Left ventricle myocardium superior (tissue), 1 donor: Measurements from ENCODE around the gene TSC2. TPM values are rescaled to one million over a fixed set of nuclear protein-coding genes. Genes with fewer than 3 reads are reported as not detected.
"Not testable (repeated sequence)": the region's sequence is repeated elsewhere in the genome, so short reads cannot be mapped to it uniquely, and the experiment has no call there.

Source experiments
- ATAC-seq: fragments of 200-7000 bp; cut with Tn5 transposase; one replicate; pipeline ENCODE4 v1.9.1; 2020; ENCODE audit warnings: mild to moderate bottlenecking, moderate library complexity
- DNase-seq: peaks from one replicate; pipeline ENCODE4 v3.0.0-alpha.2; 2020
- intact Hi-C: fragments of 100-400 bp; cut with micrococcal nuclease; formaldehyde crosslinking; loops from one replicate; pipeline ENCODE4 v1.11.0; 2022
- total RNA-seq: library from RNA; stranded (reverse); fragmentation: NEBNext Ultra II Directional; extraction: Animal tissue kit (Norgen Biotek cat#: 25700); gene quantifications from one replicate; pipeline ENCODE4 v1.2.1, GENCODE V29; 2021
- donor health status: DM: no; HTN: yes; CAD: no; lungs with severe emphysema.

The TSC2 gene
- total RNA-seq, 1 donor from 2014 or later, result 83.0 TPM

DNA sequence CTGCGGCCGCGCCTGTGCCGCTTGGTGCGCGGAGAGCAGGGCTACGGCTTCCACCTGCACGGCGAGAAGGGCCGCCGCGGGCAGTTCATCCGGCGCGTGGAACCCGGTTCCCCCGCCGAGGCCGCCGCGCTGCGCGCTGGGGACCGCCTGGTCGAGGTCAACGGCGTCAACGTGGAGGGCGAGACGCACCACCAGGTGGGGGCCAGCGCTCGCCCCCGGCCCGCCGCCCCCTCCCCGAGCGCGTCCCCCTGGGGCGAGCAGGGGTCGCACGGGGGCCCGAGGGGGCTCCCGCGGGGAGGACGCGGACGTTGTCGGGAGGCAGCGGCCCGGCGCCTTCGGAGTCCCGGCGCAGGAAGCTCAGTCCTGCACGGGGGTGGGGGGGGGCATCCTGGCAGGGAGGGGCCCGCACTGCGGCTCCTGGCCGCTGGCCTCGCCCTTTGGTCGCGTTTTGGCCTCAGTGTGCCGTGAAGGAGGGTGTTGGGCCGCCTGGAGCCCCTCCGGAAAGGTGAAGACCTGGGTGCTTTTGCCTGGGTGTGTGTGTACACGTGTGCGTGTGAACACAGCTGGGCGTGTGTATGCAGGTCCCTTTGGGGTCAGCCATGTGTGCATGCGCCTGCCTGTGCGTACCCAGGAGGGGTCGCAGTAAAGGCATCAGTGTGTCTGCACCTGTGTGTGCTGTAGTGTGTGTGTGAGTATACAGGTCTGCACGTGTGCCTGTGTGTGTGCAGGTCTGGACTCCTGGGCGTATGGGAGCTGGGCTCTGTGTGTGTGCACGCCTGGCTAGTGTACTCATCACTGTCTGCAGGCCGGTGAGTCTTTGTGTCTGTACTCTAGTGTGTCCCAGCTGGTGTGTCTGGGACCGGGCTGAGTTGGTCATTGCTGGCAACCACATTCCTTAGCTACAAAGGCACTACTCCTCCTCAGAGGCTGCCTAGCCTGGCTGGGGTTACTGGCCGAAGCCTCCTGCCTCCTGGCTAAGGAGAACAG, 20.5 kb upstream of the TSC2 start:
- ATAC-seq (no peak), DNase-seq (peak; percentile 50)
- intact Hi-C loops, result no loop called here

DNA sequence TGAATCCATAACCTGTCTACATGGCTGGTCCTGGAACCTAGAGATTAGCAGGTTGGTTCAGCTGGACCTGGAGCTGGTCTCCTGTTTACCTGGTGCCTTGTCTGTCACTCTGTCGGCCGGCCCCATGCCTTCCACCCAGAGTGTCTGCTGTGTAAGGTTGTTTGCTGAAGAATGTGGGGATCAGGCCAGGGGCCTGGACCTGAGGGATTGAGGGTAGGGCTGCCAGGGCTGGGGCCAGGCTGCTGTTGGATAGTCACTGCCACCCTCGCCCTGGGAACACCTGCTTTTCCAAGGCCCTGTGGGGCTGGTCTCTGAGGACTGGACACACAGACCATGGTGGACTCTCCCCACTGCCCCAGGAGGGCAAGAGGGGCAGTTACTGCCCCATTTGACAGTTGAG, 19.6 kb upstream of the TSC2 start:
- intact Hi-C loops, result no loop called here
- DNase-seq (no peak), ATAC-seq (no peak)

DNA sequence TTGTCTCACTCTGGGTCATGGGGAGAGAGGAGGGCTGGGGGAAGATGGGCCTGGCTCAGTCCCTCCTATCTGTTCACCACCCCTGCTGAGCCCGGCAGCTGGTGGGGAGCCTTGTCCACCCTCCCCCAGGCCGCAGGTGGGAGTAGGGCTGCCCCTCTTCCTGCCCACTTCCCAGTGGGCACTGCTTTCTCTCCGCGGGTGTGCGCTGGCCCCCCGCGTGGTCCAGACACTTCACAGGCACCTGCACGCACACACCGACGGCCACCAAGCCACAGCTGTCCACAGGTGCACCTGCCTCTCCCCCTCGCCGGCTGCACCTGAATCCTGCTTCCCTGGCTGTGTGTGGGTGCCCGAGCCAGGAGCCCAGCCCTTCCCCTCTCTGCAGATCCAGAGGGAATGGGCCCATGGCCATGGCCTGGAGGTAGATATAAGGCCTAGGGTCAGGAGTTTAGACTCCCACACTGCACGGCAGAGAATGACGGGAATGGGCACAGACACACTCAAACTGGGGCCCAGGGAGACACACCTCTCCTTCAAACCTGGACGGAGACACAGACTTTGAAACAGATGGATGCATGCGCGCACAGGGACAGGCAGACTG, 19.1 kb upstream of the TSC2 start:
- DNase-seq (no peak), ATAC-seq (no peak)
- intact Hi-C loops, result no loop called here

GRCh38 chr16:2029350-2029749, 18.4 kb upstream of the TSC2 start:
- ATAC-seq, result no peak
- intact Hi-C loops, result no loop called here
- no peak for DNase-seq

DNA sequence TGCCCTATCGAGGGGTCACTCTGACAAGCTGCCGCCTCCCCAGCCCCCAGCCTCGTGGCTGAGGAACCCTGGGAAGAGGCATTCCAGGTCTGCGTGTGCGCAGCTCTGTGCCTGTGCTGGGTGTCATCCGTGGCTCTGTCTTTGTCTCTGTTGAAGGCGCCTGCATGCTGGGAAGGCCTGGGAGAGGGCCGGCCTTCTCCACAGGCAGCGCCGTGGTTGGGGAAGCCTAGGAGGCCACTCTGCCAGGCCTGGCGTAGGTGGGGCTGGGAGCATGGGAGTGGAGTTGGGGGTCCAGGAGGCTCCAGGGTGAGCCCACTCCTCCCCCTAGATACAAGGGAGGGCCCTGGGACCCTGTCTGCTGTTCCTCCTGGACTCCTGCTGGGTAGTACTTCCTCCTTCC, 17.7 kb upstream of the TSC2 start:
- no peak for DNase-seq
- intact Hi-C loops, result no loop called here

GRCh38 chr16:2031081-2031577, 16.7 kb upstream of the TSC2 start:
- intact Hi-C loops, result no loop called here
- ATAC-seq (peak; percentile 11), DNase-seq (peak; percentile 68)

More for the DNA sequence above, 17.7 kb upstream of the TSC2 start:
- no peak for ATAC-seq

- peak; percentile 49 for ATAC-seq
- intact Hi-C loops, result no loop called here
- peak; percentile 61 for DNase-seq
These were observed 15.3 kb upstream of the TSC2 start for GRCh38 chr16:2032285-2033056.

- ATAC-seq (peak; percentile 55), DNase-seq (peak; percentile 77)
- intact Hi-C loops, result no loop called here
These were observed 14.5 kb upstream of the TSC2 start for GRCh38 chr16:2033057-2033908.

DNA sequence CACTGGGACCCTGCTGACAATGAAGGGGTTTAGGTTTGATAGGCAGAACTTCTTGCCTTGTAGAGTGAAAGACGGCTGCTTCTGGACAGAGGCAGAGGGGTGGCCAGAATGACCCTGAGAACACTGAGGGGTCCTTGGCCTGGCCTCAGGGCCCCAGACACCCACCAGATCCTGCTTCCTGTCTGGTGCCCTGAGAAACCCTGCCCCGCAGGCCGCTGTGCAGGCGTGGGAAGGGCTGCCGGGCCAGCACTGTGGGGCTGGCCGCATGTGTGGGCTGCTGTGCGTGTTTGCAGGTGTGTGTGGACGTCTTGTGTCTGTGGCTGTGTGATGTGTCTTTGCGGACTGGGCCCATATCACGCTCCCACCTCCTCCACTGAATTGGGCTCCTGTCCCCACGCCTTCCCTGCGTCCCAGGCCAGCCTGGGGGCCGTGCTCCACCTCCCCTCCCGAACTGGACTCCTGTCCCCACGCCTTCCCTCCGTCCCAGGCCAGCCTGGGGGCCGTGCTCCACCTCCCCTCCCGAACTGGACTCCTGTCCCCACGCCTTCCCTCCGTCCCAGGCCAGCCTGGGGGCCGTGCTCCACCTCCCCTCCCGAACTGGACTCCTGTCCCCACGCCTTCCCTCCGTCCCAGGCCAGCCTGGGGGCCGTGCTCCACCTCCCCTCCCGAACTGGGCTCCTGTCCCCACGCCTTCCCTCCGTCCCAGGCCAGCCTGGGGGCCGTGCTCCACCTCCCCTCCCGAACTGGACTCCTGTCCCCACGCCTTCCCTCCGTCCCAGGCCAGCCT, 13.7 kb upstream of the TSC2 start:
- intact Hi-C loops, ATAC-seq: not testable (repeated sequence)
- peak; percentile 52 for DNase-seq

DNA sequence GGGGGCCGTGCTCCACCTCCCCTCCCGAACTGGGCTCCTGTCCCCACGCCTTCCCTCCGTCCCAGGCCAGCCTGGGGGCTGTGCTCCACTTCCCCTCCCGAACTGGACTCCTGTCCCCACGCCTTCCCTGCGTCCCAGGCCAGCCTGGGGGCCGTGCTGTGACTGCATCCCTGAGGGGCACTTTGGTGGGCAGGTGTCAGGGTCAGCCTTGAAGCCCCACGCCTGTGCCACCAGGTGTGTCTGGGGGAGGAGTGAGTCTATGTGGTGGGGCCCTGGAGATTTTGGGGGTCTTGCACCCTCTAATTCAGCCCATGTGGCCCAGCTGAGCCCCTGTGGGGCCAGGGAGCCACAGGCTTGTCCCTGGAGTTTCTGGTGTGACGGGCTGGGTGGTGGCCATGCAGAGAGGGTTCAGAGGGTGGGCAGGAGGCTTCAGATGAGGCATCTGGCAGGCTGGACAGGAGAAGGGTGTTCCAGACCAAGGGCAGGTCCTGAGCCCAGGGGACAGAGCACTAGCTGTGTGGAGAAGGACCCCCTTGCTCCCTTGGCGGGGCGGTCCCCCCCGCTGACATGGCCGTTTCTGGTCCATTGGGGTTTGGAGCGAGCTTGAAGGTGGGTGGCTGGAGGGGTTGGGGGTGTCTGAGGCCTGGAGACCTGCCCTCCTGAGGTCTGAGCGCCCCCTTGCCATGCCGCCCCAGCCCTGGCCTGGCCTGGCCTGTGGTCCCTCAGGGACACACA, 12.9 kb upstream of the TSC2 start:
- peak; percentile 57 for DNase-seq
- intact Hi-C loops, result no loop called here
- ATAC-seq, result no peak

GRCh38 chr16:2035431-2036199, 12.2 kb upstream of the TSC2 start:
- intact Hi-C loops, result no loop called here
- ATAC-seq (peak; percentile 2), DNase-seq (peak; percentile 83)

DNA sequence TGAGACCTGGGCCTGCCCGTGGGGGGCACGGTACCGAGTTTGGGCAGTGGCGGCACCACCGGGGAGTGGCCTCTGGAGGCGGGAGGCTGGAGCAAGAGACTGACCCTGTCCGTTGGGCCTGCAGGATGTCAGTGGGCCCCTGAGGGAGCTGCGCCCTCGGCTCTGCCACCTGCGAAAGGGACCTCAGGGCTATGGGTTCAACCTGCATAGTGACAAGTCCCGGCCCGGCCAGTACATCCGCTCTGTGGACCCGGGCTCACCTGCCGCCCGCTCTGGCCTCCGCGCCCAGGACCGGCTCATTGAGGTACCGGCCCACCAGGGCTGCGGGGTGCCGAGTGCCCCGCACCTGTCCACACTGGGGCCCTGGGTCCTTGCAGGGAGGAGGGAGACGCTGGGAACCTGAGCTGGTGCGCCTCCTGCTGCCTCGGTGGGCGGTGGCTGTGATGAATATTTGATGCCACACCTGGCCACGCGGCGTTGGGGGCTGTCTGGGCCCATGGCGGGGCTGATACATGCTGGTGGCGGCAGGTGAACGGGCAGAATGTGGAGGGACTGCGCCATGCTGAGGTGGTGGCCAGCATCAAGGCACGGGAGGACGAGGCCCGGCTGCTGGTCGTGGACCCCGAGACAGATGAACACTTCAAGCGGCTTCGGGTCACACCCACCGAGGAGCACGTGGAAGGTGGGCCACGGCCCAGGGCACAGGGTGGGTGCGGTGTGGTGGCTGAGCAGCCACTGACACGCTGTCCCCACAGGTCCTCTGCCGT, 11.4 kb upstream of the TSC2 start:
- ATAC-seq (no peak), DNase-seq (no peak)
- intact Hi-C loops, result no loop called here

DNA sequence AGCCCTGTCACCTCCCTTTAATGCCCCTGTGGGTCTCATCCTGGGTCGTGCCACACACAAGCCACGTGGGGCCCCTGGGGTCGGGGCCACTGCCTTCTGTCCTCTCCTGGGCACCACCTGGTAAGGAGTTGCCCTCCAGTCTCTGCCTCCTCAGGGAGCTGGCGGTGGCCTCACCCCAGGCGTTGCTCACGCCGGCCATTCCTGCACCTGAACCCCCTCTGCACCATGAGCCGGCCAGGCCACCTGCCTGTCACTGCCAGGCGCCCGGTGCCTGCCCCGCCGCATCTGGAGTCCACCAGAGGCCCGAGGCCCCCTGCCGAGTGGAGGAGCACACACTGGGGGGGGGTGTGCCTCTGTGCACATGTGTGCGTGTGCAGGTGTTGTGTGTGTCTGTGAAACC, 10.7 kb upstream of the TSC2 start:
- ATAC-seq, result no peak
- intact Hi-C loops, result no loop called here
- DNase-seq, result no peak

DNA sequence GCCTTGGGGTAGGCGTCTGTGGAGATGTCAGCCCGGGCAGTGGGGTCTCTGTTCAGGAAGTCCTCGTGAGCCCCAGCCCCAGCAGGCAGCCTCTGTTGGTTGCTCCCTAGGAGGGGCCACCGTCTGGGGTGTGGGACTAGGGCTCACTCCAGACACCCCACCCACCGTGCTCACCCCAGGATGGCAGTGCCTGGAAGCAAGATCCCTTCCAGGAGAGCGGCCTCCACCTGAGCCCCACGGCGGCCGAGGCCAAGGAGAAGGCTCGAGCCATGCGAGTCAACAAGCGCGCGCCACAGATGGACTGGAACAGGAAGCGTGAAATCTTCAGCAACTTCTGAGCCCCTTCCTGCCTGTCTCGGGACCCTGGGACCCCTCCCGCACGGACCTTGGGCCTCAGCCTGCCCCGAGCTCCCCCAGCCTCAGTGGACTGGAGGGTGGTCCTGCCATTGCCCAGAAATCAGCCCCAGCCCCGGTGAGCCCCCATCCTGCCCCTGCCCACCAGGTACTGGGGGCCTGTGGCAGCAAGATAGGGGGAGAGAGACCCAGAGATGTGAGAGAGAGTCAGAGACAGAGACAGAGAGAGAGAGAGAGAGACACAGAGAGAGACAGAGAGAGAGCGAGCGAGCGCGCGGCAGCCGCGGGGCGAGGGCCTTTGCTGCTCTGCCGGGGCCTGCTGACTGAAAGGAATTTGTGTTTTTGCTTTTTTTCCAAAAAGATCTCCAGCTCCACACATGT, 10.0 kb upstream of the TSC2 start:
- DNase-seq, result peak; percentile 46
- ATAC-seq, result no peak
- intact Hi-C loops, result no loop called here
